GM19035 (cell line): ENCODE data around the gene HVCN1.

ENCODE experiments used
- ATAC-seq: cut with Tn5 transposase; IDR thresholded peaks from one replicate; pipeline ENCODE4 v1.9.1; 2021; ENCODE audit not compliant: unreplicated experiment

Gene HVCN1

GRCh38 chr12:110699591-110700445 lies 10.9 kb upstream of the HVCN1 start:
- no peak for ATAC-seq

- peak; percentile 88 for ATAC-seq
Observed at GRCh38 chr12:110698171-110698902, 9.4 kb upstream of the HVCN1 start.

GRCh38 chr12:110697236-110697635 lies 8.3 kb upstream of the HVCN1 start:
- no peak for ATAC-seq

GRCh38 chr12:110696283-110696682 lies 7.4 kb upstream of the HVCN1 start:
- ATAC-seq = no peak

- no peak for ATAC-seq
Observed at GRCh38 chr12:110694330-110694901, 5.5 kb upstream of the HVCN1 start.

- ATAC-seq = no peak
Observed at GRCh38 chr12:110693731-110694130, 4.8 kb upstream of the HVCN1 start.

GRCh38 chr12:110690127-110690430 lies 1.2 kb upstream of the HVCN1 start:
- no peak for ATAC-seq

- ATAC-seq = peak; percentile 48
Observed at GRCh38 chr12:110689281-110690126, 589 bp upstream of the HVCN1 start.

- no peak for ATAC-seq
Observed at GRCh38 chr12:110687396-110688169, 1.3 kb downstream of the HVCN1 start.

- ATAC-seq = no peak
Observed at GRCh38 chr12:110686294-110686903, 2.5 kb downstream of the HVCN1 start.

GRCh38 chr12:110684312-110684836 lies 4.5 kb downstream of the HVCN1 start:
- ATAC-seq = no peak

GRCh38 chr12:110683888-110684287 lies 5.0 kb downstream of the HVCN1 start:
- ATAC-seq = no peak

- no peak for ATAC-seq
Observed at GRCh38 chr12:110680032-110680431, 8.9 kb downstream of the HVCN1 start.

GRCh38 chr12:110679201-110679600 lies 9.7 kb downstream of the HVCN1 start:
- ATAC-seq = no peak

GRCh38 chr12:110677982-110678381 lies 10.9 kb downstream of the HVCN1 start:
- no peak for ATAC-seq

GRCh38 chr12:110677206-110677911 lies 11.6 kb downstream of the HVCN1 start:
- peak; percentile 67 for ATAC-seq

- ATAC-seq = no peak
Observed at GRCh38 chr12:110676171-110676570, 12.7 kb downstream of the HVCN1 start.

- peak; percentile 58 for ATAC-seq
Observed at GRCh38 chr12:110670161-110670701, 18.7 kb downstream of the HVCN1 start.

GRCh38 chr12:110669193-110669502 lies 19.8 kb downstream of the HVCN1 start:
- peak; percentile 33 for ATAC-seq
